ENCODE results near the gene TMEM9B.

DNA sequence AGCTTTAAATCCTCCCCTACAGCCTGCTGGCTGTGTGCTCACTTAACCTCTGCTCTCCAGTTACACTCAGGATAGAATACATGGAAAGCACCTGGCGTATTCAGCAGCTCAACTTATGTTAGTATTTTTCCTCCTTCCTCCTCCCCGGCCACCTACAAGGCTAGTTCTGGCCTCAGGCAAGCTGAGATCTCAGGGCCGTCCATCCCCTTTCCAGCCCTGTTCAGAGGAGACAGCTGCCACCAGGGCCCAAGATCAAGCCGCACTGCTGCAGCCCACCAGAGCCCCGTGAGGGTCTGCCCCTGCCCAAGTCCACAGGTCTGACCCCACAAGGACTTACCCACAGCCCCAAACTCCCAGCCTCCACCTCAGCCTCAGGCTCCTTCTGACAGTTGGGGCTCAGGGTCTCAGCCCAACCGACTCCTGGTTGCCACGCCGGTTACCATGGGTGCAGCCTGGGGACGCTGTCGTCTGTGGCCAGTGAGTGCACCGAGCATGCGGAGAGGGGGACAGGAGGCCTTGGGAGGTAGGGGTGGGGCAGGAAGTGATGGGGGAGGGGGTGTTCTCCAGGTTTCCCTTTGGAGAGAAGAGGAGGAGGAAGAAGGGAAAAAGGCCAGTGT is 31.6 kb downstream of the TMEM9B start, which contains the start of gene C11orf16:
- TF ChIP-seq RNF2 (IDR thresholded peaks at IDR 0.05; ENCODE audit: borderline replicate concordance, low read depth) = no peak
- TF ChIP-seq EP300 (IDR thresholded peaks at IDR 0.05) = no peak
- TF ChIP-seq POLR2A (IDR thresholded peaks at IDR 0.05; ENCODE audit: low read length) = no peak
- TF ChIP-seq, protein P1, sequence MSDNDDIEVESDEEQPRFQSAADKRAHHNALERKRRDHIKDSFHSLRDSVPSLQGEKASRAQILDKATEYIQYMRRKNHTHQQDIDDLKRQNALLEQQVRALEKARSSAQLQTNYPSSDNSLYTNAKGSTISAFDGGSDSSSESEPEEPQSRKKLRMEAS (IDR thresholded peaks at IDR 0.05) = no peak
- TF ChIP-seq, protein P2, sequence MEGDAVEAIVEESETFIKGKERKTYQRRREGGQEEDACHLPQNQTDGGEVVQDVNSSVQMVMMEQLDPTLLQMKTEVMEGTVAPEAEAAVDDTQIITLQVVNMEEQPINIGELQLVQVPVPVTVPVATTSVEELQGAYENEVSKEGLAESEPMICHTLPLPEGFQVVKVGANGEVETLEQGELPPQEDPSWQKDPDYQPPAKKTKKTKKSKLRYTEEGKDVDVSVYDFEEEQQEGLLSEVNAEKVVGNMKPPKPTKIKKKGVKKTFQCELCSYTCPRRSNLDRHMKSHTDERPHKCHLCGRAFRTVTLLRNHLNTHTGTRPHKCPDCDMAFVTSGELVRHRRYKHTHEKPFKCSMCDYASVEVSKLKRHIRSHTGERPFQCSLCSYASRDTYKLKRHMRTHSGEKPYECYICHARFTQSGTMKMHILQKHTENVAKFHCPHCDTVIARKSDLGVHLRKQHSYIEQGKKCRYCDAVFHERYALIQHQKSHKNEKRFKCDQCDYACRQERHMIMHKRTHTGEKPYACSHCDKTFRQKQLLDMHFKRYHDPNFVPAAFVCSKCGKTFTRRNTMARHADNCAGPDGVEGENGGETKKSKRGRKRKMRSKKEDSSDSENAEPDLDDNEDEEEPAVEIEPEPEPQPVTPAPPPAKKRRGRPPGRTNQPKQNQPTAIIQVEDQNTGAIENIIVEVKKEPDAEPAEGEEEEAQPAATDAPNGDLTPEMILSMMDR (IDR thresholded peaks at IDR 0.05) = no peak
- no peak for TF ChIP-seq CHD4 (IDR thresholded peaks at IDR 0.05; ENCODE audit: borderline replicate concordance)
- no peak for TF ChIP-seq KDM1A (IDR thresholded peaks at IDR 0.05; ENCODE audit: low read depth)
- TF ChIP-seq, protein P3, sequence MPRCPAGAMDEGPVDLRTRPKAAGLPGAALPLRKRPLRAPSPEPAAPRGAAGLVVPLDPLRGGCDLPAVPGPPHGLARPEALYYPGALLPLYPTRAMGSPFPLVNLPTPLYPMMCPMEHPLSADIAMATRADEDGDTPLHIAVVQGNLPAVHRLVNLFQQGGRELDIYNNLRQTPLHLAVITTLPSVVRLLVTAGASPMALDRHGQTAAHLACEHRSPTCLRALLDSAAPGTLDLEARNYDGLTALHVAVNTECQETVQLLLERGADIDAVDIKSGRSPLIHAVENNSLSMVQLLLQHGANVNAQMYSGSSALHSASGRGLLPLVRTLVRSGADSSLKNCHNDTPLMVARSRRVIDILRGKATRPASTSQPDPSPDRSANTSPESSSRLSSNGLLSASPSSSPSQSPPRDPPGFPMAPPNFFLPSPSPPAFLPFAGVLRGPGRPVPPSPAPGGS (IDR thresholded peaks at IDR 0.05) = no peak
- TF ChIP-seq, protein P4, sequence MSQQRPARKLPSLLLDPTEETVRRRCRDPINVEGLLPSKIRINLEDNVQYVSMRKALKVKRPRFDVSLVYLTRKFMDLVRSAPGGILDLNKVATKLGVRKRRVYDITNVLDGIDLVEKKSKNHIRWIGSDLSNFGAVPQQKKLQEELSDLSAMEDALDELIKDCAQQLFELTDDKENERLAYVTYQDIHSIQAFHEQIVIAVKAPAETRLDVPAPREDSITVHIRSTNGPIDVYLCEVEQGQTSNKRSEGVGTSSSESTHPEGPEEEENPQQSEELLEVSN (IDR thresholded peaks at IDR 0.05; ENCODE audit: borderline replicate concordance, low read depth) = no peak
- no peak for TF ChIP-seq MAZ (IDR thresholded peaks at IDR 0.05; ENCODE audit: borderline replicate concordance, low read depth, low read length)
- no peak for TF ChIP-seq ZNF302 (CRISPR knock-in tag; IDR thresholded peaks at IDR 0.05)

Data from A549 (cell line).